ENCODE results near the gene MLXIP. TPM values are rescaled to one million over a fixed set of nuclear protein-coding genes. Genes with fewer than 3 reads are reported as not detected.

Gene MLXIP
- polyA plus RNA-seq, 3 donors: 32.7 to 52.6 (median 46.4) TPM

DNA sequence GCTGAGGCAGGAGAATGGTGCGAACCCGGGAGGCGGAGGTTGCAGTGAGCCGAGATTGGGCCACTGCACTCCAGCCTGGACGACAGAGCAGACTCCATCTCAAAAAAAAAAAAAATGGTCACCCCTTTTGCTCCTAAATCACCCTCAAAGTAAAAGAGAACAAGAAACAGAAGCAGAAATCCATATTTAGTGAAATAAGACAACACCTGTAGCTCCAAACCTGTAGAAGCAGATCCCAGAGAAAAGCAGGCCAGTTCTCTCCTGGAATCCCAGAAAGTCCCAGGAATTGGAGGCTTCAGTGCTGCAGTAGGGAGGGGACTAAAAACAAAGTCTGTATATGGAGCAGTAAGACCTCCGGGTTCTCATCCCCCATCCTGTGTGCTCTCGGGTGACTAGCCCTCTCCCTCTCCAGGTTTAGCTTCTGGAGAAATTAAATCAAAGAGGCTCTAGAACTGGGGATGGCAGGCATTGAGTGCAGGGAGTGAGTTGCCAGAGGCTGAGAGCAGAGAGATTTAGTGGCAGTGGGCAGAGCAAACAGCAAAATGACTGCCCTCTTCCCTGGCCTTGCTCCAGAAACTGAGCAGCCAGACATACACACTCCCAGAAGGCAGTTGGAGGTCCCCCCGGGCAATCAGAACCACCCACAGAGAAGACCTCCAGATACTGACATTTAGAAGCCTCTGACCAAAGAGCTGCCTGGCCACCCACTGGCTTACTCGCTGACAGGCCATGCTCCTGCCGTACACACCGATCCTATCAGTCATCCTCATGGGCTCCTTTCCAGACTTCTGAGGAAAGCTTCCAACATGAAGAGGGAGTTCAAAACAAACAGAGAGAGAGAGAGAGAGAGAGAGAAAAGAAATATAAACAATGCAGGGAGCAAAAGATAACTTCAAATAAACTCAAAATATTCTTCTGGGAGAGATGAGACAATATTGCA lies 6.3 kb upstream of the MLXIP start:
- DNase-seq: no peak

DNA sequence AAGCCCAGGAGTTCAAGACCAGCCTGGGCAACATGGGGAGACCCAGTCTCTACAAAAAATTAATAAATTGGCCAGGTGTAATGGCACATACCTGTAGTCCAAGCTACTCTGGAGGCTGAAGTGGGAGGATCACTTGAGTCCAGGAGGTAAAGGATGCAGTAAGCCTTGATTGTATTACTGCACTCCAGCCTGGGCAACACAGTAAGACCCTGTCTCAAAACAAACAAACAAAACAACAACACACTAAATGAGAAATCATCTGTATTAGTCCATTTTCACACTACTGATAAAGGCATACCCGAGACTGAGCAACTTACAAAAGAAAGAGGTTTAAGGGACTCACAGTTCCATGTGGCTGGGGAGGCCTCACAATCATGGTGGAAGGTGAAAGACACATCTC lies 4.7 kb upstream of the MLXIP start:
- no peak for DNase-seq

DNA sequence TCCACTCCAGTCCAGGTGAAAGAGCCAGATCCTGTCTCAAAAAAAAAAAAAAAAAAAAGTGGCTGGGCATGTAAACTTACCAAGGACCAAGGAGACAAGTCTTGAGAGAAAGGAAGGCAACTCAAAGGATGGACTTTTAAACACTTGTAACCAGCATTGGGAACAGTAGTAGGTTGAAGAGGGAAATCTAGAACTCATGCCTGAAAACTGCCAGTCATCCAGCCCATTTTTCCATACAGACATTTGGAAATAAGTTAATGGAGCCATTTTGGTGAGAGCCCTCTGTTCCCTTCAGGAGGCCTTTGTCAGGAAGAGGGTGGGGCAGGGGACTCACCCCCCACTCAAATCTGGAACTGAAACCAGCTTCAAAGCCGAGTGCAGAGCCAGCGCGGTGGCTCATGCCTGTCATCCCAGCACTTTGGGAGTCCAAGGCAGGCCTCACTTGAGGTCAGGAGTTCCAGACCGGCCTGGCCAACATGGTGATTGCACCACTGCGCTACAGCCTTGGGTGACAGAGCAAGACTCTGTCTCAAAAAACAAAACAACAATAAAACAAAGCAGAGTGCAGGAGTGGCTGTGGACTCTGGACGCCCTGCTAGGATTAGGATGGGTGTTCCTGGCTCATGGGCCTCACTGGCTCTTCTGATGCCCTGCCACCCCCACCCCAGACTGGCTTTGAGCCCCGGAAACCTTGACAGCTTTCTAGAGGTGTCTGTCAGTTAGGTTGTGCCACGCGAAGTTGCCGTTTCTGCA lies 1.6 kb upstream of the MLXIP start:
- DNase-seq: no peak

DNA sequence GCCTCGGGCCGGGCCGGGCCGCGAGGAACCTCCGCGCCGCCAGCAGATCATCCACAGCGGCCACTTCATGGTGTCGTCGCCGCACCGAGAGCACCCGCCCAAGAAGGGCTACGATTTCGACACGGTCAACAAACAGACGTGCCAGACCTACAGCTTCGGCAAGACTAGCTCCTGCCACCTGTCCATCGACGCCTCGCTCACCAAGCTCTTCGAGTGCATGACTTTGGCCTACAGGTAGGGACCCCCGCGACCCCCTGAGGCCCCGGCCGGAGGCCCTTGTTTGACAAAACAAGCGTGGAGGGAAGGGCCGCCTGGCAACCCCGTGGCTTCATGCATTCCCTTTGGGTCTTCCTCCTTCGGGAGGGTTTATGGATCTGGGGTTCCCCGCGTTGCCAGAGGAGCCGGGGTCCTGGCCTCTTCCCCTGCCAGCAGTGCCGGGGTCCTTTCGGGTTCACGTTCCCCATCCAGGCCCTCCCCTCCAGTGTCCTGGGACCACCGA lies 526 bp downstream of the MLXIP start:
- DNase-seq: no peak

DNA sequence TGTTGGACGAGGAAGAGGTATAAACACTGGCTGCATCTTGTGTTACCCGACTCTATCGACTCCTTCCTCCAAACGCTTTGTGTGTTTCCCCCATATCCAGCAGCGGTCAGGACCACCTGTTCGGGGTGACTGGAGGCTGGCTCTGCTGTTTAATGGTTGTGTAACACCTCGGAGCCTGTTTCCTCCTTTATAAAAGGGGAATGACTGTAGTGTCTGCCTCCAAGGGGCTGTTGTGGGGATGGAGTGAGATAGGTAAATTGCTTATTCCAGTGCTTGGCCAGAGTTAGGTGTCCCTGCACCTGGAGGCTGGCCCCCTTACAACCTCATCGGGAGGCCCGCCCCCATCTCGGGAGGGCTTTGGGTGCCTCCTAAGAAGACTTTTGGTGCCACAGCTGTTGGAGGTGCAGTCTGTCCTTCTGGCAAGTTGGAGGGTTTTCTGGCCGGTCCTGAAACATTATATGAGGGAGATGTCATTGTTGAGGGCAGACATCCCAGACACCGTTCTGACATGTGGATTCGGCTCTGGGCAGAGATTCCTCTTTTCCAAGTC lies 1.1 kb downstream of the MLXIP start:
- DNase-seq: no peak

DNA sequence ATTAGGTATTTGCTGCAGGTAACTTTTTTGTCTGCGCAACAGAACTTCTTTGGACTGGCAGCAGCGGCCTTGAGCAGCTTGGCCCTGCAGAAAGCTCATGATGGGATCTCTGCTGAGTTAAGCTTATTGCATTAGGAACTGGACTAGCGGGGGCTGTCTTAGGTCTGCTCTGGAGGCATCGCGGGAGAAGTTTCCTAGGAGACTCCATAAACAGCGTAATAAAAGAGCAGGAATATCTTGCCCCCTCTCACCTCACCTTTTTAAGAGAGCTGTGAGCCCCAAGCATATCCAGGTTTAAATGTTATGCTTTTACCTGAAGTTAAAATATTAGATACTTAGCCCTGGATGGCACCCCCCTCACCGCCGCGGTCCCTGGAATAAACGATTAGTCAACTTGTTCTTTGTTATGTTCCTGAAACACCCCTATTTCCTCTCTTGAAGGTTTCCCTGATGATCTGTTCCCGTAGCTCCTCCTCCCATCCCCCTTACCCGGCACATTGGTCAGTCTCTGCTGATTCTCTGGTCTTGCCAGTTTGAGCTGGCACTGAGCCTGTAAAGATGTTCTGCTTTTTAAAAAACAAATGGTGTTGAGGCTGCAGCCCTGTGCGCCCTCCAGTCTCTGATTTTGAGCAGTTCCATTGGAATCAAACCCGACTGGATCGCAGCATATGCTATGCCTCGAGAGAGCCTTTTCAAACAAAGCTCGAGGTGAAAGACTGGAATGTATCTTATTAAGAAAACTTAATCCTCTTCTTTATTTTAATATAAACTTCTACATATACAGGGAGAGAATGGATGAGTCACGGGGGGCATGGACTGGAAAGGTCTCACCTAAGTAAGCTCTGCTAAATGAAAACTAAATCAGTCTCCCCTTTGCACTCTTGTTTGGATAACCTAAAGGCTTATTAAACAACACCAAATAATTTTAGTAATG lies 1.9 kb downstream of the MLXIP start:
- DNase-seq: no peak

DNA sequence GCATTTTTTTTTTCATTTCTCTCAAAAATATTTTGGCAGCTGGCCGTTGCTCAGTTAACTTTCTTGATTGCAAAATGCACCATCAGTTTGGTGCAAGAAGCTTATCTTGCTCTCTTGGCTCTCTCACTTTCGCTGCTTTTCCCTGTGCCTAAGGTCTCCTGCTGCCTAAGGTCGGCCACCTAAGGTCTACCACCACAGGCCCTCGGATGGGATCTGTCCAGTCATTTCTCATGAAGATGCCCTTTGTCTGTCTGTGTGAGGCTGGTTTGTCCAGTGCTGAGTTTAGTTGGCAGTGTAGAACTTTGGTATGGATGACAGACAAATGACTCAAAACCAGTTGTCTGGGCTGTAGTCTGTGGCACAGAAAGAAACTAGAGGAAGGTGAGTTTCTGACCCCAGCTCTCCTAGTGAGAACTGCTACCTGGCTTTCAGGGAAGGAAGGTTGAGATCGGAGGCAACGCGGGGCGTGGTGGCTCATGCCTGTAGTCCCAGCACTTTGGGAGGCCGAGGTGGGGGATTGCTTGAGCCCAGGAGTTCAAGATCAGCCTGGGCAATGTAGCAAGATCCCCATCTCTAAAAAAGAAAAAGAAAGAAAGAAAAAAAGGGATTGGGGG lies 2.6 kb downstream of the MLXIP start:
- no peak for DNase-seq

DNA sequence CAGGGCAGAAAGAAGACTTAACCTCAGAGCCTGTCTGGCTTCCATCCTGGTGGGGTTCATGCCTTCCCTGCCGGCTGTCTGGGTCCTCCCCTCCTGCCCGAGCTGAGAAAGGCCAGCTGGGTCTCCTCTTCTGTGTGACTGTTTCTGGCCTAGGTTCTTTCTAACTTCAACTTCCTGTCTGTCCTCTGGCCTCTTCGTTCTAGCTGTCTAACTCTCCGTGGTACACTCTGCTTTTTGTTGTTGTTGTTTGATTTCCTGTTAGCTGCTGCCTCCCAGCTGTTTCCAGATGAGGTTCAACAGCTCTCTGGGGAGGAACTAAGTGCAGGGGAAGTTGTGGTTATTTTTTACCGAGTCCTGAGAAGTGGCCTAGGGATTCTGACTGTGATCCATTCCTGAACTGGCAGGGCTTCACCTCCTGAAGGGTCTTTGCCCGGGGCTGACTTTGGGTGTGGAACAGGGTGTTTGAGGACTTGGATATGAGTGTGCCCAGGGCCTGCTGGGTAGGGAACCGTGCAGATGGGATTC lies 3.2 kb downstream of the MLXIP start:
- DNase-seq: peak; percentile 72

DNA sequence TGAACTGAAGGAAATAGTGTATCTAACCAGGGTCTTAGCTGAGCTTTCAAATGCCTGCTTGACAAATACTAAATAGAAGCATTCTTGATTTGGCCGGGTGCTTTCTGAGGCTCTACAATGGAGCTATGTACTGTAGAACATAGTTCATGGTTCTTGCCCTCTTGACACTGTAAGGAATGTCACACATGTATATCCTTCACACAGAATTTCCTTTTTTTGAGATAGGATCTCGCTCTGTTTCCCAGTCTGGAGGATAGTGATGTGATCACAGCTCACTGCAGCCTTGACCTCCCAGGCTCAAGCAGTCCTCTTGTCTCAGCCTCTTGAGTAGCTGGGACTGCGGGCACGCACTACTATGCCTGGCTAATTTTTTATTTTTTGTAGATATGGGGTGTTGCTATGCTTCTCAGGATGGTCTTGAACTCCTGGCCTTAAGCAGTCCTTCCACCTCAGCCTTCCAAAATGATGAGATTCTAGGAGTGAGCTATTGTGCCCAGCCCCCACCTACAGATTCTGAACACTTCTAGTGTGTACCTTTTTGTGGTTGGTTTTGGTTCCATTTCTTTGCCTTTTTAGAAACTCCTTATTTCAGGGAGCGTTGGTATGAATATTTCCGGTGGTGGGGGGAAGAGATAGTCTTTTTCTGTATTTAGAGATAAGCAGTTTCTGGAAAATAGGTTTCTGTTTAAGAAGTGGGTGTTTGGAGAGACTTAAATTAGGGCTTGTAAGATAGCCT lies 4.2 kb downstream of the MLXIP start:
- DNase-seq: no peak

DNA sequence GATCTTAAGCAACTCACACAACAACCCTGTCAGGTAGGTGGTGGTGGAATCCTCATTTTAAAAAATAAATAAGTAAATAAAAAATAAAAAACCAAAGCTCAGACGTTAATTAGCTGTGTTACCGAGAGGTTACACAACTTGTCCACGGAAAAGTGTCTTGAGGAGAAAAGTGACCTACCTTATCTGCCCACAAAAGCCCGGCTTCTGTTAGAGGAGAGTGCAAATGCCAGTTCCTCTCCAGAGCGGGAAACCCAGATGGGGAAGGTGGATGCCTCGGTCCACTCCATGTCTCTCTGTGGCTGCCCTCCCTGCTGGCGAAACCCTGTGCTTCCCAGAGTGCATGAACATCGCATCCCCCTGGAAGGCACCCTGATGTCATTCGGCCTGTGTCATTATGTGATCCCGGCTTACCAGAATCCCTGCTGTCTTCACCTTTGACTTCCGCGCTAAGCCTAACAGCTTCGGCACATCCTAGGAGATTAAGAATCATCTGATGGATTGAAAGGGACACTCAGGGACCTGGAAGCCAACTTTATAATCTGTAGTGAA lies 6.4 kb downstream of the MLXIP start:
- DNase-seq: no peak

DNA sequence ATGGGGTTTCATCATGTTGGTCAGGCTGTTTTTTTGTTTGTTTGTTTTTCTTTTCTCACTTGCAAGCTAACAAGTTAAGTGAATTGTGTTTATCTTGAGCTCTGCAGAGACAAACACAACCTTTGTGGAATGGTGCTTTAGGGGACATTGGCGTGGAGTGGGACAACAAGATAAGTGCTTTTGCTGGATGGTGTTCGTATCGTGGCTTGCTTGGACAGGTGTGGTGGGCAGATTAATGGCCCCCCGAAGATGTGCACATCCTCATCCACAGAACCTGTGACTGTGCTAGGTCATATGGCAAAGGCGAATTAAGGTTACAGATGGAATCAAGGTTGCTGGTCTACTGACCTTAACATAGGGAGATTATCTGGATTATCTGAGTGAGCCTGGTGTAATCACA lies 7.0 kb downstream of the MLXIP start:
- no peak for DNase-seq

DNA sequence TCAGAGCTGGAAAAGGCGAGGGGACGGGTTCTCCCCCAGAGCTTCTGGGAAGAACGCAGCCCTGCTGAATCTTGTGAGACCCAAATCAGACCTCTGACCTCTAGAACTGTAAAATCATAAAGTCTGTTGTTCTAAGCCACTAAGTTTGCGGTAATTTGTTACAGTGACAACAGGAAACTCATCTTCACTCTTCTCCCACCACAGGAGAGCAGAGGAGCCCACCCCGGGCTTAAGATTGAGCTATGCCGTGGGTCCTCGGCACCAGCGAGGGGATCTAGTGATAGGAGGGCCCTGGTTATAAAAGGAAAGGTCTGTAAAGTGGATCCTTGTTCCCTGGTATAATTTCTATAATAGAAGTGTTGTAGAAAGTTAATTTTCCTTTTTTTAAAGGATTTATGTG lies 7.6 kb downstream of the MLXIP start:
- DNase-seq: no peak

DNA sequence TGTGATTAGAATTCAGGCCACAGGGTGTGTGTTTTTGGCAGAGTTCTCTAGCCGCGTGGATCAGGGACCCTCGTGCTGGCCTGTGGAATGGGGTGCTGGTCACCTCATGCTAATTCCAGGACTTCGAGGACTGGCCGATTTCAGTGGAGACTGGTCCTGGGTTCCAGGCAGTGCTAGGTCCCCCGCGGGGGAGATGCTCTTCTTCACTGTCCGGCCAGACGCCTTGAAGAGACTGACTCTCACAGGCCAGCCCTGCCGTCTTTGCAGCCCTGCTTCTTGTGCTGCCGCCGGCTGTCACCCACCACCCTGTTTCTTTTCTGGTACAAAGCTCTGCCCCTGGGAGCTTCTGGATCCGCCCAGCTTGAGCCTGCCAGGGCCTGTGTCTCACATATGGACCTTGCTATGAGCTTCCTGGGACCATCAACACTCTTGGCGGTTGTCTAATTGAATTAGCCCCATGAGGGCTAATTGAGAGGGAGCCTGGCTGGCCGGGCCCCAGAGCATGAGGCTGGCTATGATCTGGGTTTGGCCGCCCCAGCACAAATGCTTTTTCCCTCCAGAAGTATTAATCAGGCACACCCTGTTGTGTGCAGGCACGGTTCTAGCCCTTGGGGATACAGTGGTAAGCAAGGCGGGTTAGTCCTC lies 8.2 kb downstream of the MLXIP start:
- no peak for DNase-seq

DNA sequence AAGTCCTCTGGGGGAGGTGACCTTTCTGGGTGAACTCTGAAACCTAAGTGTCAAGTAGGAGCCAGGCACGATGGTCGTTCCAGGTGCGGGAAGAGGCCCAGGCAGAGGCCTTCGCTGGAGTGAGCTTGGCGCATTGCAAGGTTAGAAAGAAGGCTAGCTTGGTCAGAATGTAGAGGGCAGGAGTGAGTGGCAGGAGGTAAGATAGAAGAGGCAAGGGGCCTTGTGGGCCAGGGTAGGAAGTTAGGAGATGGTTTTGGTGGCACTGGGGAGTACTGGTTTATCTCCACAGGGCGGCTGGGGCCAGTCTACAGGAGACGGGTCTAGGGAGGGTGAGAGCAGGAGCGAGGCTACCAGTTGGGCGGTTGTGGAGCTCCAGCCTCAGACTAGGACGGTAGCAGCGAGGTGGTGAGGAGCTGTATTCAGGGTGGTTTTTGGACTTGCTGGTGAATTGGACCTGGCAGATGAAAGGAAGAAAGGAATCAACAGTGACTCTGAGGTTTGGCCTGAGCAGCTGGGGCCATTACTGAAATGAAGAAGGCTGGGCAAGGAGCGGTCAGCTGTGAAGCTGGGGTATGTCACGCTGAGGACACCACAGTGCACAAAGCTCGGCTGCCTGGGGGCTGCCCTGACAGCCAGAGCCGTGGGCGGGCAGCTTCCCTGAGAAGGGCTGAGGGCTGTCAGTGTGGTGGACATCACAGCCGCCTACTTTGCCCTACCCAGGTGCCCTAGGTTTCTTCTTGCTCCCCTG lies 9.0 kb downstream of the MLXIP start:
- no peak for DNase-seq

DNA sequence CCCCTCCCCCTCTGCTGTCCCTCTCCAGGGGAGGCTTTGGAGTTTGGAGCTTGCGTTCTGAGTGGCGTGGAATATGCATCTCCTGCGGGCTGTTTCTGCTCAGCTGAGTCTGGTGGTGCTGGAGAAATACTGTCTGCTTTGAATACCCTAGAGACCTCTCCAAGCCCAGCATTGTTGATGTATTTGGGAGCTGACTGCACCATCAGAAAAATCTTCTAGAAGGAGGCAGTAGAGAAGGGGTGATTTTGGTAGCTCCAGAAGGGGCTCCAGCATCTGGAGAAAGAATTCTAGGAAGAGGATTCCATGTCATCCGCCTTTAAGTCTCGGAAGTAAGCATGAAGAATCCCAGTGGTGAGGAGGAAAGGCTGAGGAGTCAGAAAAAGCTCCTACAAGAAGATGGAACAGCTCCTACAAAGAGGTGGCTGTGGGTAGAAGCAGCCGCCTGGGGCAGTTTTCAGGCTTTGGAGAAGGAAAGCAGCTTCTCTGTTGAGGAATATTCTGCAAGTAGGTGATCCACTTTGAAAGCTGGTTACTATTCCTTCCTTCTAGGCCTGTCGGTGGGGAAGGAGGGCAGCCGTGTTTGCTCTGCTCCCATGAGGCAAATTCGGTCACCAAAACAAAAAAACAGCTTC lies 9.7 kb downstream of the MLXIP start:
- no peak for DNase-seq

DNA sequence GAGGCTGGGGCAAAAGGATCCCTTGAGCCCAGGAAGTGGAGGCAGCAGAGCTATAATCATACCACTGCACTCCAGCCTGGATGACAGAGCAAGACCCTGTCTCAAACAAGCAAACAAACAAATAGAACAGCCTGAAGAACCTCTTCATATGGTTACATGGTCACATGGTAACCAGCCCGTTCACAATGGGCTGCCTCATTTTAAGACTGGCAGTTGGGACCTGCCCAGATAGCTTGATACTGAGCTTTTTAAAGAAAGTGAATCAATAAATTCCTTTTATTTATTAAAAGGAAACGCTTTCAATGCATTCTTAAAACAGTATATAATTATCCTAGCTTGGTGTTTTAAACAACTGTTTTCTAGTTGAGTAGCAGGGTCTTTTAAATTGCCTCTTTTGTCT lies 10.5 kb downstream of the MLXIP start:
- DNase-seq: no peak

DNA sequence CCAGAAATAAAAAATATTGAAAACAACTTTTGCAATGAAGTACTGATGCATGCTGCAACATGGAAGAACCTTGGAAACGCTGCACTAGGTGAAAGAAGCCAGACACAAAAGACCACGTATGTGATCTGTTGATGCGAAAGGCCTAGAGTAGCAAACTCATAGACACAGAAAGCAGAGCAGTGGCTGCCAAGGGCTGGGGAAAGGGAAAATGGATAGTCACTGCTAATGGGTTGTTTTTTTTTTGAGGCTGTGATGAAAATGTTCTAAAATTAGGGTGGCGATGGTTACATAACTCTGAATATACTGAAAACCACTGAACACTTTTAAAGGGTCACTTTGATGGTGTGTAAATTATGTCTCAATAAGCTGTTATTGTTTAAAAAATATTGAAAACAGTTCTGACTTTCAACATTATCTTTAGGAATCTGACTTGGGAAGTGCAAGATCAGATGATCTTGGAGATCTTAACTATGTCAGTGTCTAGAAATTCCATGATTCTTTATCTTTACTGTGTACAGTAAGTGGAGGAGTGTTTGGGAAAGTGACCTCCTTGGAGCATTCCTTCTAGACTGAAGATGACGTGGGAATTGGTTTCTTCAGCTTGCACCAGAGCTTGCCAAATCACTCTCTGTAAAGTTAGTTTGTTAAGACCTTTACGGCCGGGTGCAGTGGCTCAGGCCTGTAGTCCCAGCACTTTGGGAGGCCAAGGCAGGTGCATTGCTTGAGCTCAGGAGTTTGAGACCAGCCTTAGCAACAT lies 12.4 kb downstream of the MLXIP start:
- DNase-seq: no peak

Data from renal pelvis (tissue), 4 donors.